B cell (primary cell): Measurements from ENCODE around the gene CFAP100. TPM values are rescaled to one million over a fixed set of nuclear protein-coding genes. Genes with fewer than 3 reads are reported as not detected.

ENCODE experiments used
- ATAC-seq: fragments of 200-7000 bp; cut with Tn5 transposase; one replicate; pipeline ENCODE4 v1.10.0; 2021; ENCODE audit warnings: low read depth, mild to moderate bottlenecking, moderate number of reproducible peaks, moderate library complexity
- CTCF ChIA-PET: fragments of 350-600 bp; sonication (Branson Sonifier 250); formaldehyde crosslinking; loops from one replicate; lab custom pipeline; 2021; ENCODE audit warnings: antibody characterized with exemption, inconsistent platforms; lab: Charles Lee
- POLR2A ChIA-PET: fragments of 350-600 bp; sonication (Branson Sonifier 250); formaldehyde crosslinking; loops from one replicate; lab custom pipeline; 2021; ENCODE audit warnings: antibody characterized with exemption; lab: Charles Lee
- DNase-seq: peaks from one replicate; pipeline ENCODE4 v3.0.0; 2013
- H2AFZ ChIP-seq: 2 replicates; pipeline ENCODE4 v1.6.1; 2012; ENCODE audit warnings: mild to moderate bottlenecking, low read depth, low read length; ENCODE audit not compliant: insufficient read depth, poor library complexity, severe bottlenecking
- H3K27ac ChIP-seq, 2 donors: 1 replicate in 1 of 2; 2 replicates in 1 of 2; pipeline ENCODE4 v1.5.1; 2012 to 2013; ENCODE audit warnings: low read length in 2 of 2, mild to moderate bottlenecking in 2 of 2, moderate library complexity in 1 of 2
- H3K27me3 ChIP-seq, 4 experiments: fragments of 200-600 bp in 1 of 4; sonication (generic) in 1 of 4; replicated peaks in 1 of 4; 1 replicate in 2 of 4; 2 replicates in 2 of 4; pipeline versions ENCODE4 v1.6.1 to v1.7.0; 2013 to 2016; ENCODE audit warnings: low read length in 3 of 4, mild to moderate bottlenecking in 2 of 4, mixed read lengths in 1 of 4, moderate library complexity in 1 of 4; ENCODE audit not compliant: insufficient read depth in 4 of 4, control insufficient read depth in 3 of 4; ENCODE audit errors: control extremely low read depth in 1 of 4
- H3K36me3 ChIP-seq, 2 experiments: replicated peaks in 1 of 2; 1 replicate in 1 of 2; 2 replicates in 1 of 2; pipeline versions ENCODE4 v1.6.1 to v1.7.1; 2013; ENCODE audit warnings: low read length in 1 of 2; ENCODE audit not compliant: insufficient read depth in 2 of 2, control insufficient read depth in 1 of 2; ENCODE audit errors: control extremely low read depth in 1 of 2, extremely low read depth in 1 of 2
- H3K4me1 ChIP-seq, 2 donors: fragments of 200-600 bp in 1 of 2; sonication (generic) in 1 of 2; 1 replicate in 1 of 2; 2 replicates in 1 of 2; pipeline versions ENCODE4 v1.5.1 to v1.6.1; 2013 to 2017; ENCODE audit warnings: low read length in 2 of 2; ENCODE audit not compliant: control insufficient read depth in 2 of 2, insufficient read depth in 2 of 2
- H3K4me2 ChIP-seq: replicated peaks from 2 replicates; pipeline ENCODE3; 2012; ENCODE audit warnings: mild to moderate bottlenecking, low read depth, low read length; ENCODE audit not compliant: poor library complexity, severe bottlenecking
- H3K4me3 ChIP-seq, 5 experiments: fragments of 200-600 bp in 1 of 5; sonication (generic) in 1 of 5; 1 replicate in 3 of 5; 2 replicates in 2 of 5; pipeline versions ENCODE4 v1.5.1 to v1.7.0; 2011 to 2016; ENCODE audit warnings: low read length in 4 of 5, mild to moderate bottlenecking in 4 of 5, low read depth in 2 of 5, control low read depth in 1 of 5, moderate library complexity in 1 of 5; ENCODE audit not compliant: insufficient read depth in 1 of 5; ENCODE audit errors: control extremely low read depth in 1 of 5, extremely low read depth in 1 of 5
- H3K79me2 ChIP-seq: fragments of 200-600 bp; sonication (generic); one replicate; pipeline ENCODE4 v1.6.0; 2016; ENCODE audit warnings: low read length; ENCODE audit not compliant: control insufficient read depth, insufficient read depth
- H3K9ac ChIP-seq: fragments of 200-600 bp; sonication (generic); 2 replicates; pipeline ENCODE4 v1.6.1; 2017; ENCODE audit warnings: mild to moderate bottlenecking, low read length, moderate library complexity
- H3K9me3 ChIP-seq, 3 donors: one replicate each; pipeline versions ENCODE4 v1.6.1 to v1.7.1; 2013; ENCODE audit warnings: low read length in 2 of 3; ENCODE audit not compliant: control insufficient read depth in 2 of 3, insufficient read depth in 1 of 3; ENCODE audit errors: control extremely low read depth in 1 of 3
- H4K20me1 ChIP-seq: 2 replicates; pipeline ENCODE4 v1.6.0; 2012; ENCODE audit warnings: mild to moderate bottlenecking, low read length; ENCODE audit not compliant: insufficient read depth, control insufficient read depth, poor library complexity, severe bottlenecking
- H3K27ac Mint-ChIP-seq: one replicate; pipeline ENCODE4 v1.8.0; 2021; ENCODE audit warnings: mixed read lengths
- H3K27me3 Mint-ChIP-seq: one replicate; pipeline ENCODE4 v1.8.0; 2021; ENCODE audit warnings: mixed read lengths
- H3K4me1 Mint-ChIP-seq: one replicate; pipeline ENCODE4 v1.8.0; 2021; ENCODE audit warnings: mixed read lengths
- H3K4me3 Mint-ChIP-seq: one replicate; pipeline ENCODE4 v1.8.0; 2021; ENCODE audit warnings: mixed read lengths
- H3K9me3 Mint-ChIP-seq: one replicate; pipeline ENCODE4 v1.8.0; 2022; ENCODE audit warnings: mixed read lengths; ENCODE audit not compliant: insufficient read depth
- EZH2 ChIP-seq: IDR thresholded peaks from 2 replicates; pipeline ENCODE4 v1.6.1; 2012; ENCODE audit warnings: borderline replicate concordance, low read depth, mild to moderate bottlenecking, moderate library complexity, low read length; ENCODE audit not compliant: insufficient read depth, poor library complexity, severe bottlenecking
- WGBS: methylation state at CpG from one replicate; pipeline ENCODE4 v1.1.5; 2013; ENCODE audit warnings: missing lambda C conversion rate; ENCODE audit not compliant: insufficient coverage; 5-methylcytosine and 5-hydroxymethylcytosine counted together
- intact Hi-C: fragments of 100-400 bp; cut with micrococcal nuclease; formaldehyde crosslinking; loops from one replicate; pipeline ENCODE4 v1.10.0; 2022
- polyA plus RNA-seq: library from polyadenylated mRNA; depleted of rRNA; stranded (reverse); fragments of >200 nt; gene quantifications from 2 replicates; pipeline ENCODE4 v1.2.3, GENCODE V29; 2012
- total RNA-seq, 2 donors: library from RNA; stranded (reverse); fragments of 120-200 nt in 1 of 2; gene quantifications; 1 replicate in 1 of 2; 2 replicates in 1 of 2; pipeline versions ENCODE4 v1.2.3 to v1.2.4, GENCODE V29; 2013 to 2022
- TF ChIP-seq, protein P1 (sequence below): fragments of 200-600 bp; IDR thresholded peaks from one replicate; pipeline ENCODE4 v1.8.0; 2022; ENCODE audit warnings: antibody characterized with exemption, mild to moderate bottlenecking

CFAP100 gene
- total and polyA plus RNA-seq, 2 donors (not counting 1 experiment from before 2014, with no cell fraction given) = not detected

- Mint-ChIP-seq H3K4me1 (no peaks in the 10 kb centered on the region), H3K27me3 (peaks cover 9% of the 10 kb centered on the region), H3K9me3 (no peaks in the 10 kb centered on the region), H3K27ac (no peak overlapping the region), H3K4me3 (no peak overlapping the region)
- TF ChIP-seq EZH2 = no peak
- TF ChIP-seq, protein P1, sequence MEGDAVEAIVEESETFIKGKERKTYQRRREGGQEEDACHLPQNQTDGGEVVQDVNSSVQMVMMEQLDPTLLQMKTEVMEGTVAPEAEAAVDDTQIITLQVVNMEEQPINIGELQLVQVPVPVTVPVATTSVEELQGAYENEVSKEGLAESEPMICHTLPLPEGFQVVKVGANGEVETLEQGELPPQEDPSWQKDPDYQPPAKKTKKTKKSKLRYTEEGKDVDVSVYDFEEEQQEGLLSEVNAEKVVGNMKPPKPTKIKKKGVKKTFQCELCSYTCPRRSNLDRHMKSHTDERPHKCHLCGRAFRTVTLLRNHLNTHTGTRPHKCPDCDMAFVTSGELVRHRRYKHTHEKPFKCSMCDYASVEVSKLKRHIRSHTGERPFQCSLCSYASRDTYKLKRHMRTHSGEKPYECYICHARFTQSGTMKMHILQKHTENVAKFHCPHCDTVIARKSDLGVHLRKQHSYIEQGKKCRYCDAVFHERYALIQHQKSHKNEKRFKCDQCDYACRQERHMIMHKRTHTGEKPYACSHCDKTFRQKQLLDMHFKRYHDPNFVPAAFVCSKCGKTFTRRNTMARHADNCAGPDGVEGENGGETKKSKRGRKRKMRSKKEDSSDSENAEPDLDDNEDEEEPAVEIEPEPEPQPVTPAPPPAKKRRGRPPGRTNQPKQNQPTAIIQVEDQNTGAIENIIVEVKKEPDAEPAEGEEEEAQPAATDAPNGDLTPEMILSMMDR = no peak
- ChIA-PET CTCF (no interaction called here), POLR2A (no interaction called here)
- Histone ChIP-seq H3K4me3 (no peak overlapping the region), H3K4me2 (no peak overlapping the region), H3K36me3 (no peaks in the 10 kb centered on the region), H3K9me3 (peaks cover 0 to 8% (median 0%) of the 10 kb centered on the region in 3 donors), H3K79me2 (no peaks in the 10 kb centered on the region), H3K4me1 (no peaks in the 10 kb centered on the region), H2AFZ (no peak overlapping the region), H3K9ac (no peak overlapping the region), H3K27ac (no peak overlapping the region), H3K27me3 (peaks cover 0 to 3% (median 0%) of the 10 kb centered on the region in 4 experiments), H4K20me1 (no peaks in the 10 kb centered on the region)
- intact Hi-C loops = no loop called here
- DNase-seq = no peak
- WGBS = 89% methylated on average over 19 of the region's 22 CpGs
- no peak for ATAC-seq
Observed at GRCh38 chr3:126419886-126420786, 25.4 kb downstream of the CFAP100 start.

DNA sequence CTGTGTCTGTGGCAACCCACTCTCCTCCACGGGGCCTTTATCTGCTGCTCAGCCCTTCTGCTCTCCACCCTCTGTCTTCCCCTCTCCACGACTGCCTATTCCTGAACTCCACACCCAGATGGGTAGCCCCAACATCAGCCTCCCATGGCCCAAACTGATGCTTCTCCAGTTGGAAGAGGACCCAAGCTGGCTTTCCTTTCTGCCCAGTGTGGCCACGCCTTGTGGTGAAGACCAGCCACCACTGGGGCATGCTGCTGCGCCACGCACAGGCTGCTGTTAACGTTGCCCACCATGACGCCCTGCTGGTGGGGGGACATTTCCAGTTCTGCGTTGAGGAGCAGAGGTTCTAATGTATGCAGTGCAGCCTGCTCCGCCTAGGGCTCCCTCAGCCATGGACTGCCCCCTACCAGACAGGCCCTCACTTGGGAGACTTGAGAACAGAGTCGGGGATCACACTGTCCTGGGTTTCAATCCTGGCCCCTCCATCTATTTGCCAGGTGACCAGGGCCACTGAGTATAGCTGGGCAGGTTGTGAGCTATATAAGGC, 26.9 kb downstream of the CFAP100 start:
- H3K27ac Mint-ChIP-seq = no peak overlapping the region

More for the DNA sequence above, 26.9 kb downstream of the CFAP100 start:
- intact Hi-C loops = no loop called here
- Histone ChIP-seq H3K9ac (no peak overlapping the region), H3K4me2 (no peak overlapping the region), H3K4me1 (no peaks in the 10 kb centered on the region), H4K20me1 (no peaks in the 10 kb centered on the region), H3K27ac (no peak overlapping the region), H3K36me3 (no peaks in the 10 kb centered on the region), H3K27me3 (no peaks in the 10 kb centered on the region), H3K4me3 (no peak overlapping the region), H3K79me2 (no peaks in the 10 kb centered on the region), H3K9me3 (peaks cover 0 to 12% (median 4%) of the 10 kb centered on the region in 3 donors), H2AFZ (no peak overlapping the region)
- H3K27me3 Mint-ChIP-seq = peaks cover 8% of the 10 kb centered on the region
- H3K9me3 Mint-ChIP-seq = peaks cover under 1% of the 10 kb centered on the region
- no peak for TF ChIP-seq EZH2
- TF ChIP-seq, protein P1 = no peak
- CTCF ChIA-PET = no interaction called here
- no peak for ATAC-seq
- POLR2A ChIA-PET = no interaction called here
- no peak for DNase-seq
- no peak overlapping the region for H3K4me3 Mint-ChIP-seq
- no peaks in the 10 kb centered on the region for H3K4me1 Mint-ChIP-seq
- 90% methylated on average over 10 of the region's 10 CpGs for WGBS
